Measurements from ENCODE around the gene CFAP97D2.
"Not testable (repeated sequence)": the region's sequence is repeated elsewhere in the genome, so short reads cannot be mapped to it uniquely, and the experiment has no call there.

Gene CFAP97D2

DNA sequence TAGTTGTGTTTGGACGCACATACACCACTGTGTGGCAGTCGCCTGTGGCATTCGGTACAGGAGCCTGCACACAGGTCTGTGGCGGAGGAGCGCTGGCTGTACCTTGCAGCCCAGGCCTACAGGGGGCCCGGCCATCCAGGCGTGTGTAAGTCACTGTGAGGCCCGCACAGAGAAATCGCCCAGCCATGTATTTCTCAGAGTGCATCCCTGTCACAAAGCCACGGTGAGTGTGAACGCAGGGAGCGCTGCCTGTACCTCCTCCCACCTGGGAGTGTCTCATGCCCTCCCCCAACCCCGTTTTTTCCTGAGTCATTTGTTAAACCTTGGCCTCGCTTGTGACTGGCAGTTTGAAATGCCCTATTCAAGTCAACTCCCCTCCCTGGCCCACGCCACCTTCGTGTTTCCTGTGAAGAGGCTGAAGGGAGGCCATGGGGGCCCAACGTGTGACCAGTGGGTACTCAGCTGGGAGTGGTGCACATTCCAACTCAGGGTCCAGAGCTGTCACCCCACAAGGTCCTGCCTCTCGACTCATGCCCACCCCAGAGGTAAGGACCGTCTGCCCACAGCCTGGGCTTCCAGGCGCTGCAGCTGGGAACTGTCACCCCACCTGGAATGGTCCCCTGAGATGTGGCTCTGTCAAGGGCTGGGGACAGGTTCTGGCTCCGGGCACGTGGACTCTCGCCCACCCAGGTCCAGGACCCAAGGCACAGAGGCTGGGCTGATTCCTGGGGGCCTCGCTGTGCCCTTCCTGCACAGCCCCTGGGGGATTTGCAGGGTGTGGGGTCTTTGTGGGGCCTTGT lies 35.1 kb upstream of the CFAP97D2 start:
- no peak for DNase-seq

DNA sequence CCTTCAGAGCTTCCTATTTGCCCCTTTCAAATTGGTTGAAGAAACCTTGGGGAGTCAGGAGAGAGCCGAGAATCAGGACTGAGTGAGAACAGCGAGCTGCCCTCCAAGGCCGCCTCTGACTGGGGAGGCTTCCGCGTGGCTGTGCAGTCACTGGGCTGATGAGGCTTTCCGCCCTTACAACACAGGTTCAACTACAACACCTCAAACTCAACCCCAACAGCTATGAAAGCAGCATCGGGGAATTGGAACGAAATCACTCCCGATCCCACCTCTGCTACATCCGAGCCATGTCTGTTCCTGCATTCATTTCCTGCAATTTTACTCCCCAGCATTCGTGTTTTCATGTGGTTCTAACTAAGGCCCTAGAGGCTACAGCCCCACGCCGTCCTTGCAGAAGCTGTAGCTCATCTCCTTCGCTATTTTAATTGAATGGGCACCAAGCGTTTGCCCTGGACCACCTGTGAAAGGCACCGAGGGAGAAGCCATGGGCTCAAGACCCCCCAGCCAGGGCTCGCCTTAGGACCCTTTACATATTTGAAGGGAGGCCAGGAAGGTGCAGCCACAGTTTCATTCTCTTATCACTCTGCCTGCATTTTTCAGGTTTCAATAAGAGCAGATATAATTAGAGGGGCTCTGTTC lies 34.3 kb upstream of the CFAP97D2 start:
- no peak for DNase-seq

GRCh38 chr13:114145256-114145655 lies 33.8 kb upstream of the CFAP97D2 start:
- DNase-seq, result no peak

DNA sequence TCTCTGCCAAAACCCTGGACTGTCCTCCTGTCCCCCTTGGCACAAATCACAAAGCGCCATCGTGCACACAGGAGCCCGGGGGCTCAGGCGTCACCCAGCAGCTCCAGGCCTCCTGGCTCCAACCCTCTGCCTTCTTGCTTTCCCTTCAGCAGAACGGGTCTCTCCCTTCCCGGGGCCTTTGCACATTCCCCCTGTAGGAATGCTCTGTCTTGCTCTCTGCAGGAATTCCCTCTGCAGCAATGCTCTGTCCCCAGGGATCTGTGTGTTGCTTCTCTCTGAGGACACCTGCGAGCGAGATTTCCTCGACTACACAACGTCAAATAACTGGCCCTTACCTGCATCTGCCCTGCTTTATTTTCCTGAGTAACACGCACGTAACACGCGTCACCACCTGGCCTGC lies 33.3 kb upstream of the CFAP97D2 start:
- DNase-seq, result no peak

DNA sequence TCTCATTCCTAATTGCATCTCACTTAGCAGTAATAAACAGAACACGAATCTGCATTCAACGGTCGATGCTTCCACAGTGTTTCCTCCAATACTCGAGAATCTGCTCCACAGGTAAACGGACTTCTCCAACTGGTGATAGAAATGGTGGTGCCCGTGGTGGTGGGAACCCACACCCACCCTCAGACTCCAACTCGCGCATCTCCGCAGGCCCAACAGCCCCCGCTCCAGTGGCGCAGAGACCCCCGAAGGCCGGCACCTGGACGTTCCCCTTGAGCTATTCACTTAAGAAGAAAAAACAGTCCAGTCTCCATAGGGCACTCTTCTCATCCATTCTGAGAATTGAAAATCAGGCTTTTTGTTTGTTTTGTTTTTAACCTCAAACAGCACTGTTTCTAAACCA lies 32.9 kb upstream of the CFAP97D2 start:
- no peak for DNase-seq

- no peak for DNase-seq
Measured at GRCh38 chr13:114146629-114147028, 32.4 kb upstream of the CFAP97D2 start.

DNA sequence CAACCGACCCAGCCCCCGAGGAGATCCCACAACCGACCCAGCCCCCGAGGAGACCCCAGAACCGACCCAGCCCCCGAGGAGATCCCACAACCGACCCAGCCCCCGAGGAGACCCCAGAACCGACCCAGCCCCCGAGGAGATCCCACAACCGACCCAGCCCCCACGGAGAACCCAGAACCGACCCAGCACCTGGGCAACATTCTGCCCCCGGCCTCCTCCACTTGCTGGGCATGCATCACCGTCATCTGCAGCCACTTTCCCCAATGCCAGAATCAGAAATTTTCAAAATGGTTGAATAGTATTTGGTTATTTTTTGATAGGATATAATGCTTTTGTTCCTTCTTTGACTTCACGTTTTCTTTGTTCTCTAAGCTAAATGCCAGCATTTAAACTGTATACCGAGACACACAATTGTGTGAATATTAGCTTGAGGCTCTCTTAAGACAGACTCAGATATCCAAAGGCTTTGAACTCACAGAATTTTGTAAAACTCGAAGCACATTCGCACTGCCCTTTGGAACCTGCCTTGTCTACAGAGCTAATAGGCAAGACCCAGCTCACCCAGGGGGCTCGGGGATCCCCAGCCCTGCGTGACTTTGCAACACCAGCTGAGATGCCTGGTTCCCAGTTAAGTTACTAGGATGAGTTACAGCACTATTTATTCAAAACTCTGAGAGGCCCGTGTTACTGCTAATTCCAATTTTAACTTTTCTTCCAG lies 31.1 kb upstream of the CFAP97D2 start:
- no peak for DNase-seq

GRCh38 chr13:114148521-114148855 lies 30.6 kb upstream of the CFAP97D2 start:
- DNase-seq, result no peak

- not testable (repeated sequence) for DNase-seq
Measured at GRCh38 chr13:114148886-114149285, 30.2 kb upstream of the CFAP97D2 start.

DNA sequence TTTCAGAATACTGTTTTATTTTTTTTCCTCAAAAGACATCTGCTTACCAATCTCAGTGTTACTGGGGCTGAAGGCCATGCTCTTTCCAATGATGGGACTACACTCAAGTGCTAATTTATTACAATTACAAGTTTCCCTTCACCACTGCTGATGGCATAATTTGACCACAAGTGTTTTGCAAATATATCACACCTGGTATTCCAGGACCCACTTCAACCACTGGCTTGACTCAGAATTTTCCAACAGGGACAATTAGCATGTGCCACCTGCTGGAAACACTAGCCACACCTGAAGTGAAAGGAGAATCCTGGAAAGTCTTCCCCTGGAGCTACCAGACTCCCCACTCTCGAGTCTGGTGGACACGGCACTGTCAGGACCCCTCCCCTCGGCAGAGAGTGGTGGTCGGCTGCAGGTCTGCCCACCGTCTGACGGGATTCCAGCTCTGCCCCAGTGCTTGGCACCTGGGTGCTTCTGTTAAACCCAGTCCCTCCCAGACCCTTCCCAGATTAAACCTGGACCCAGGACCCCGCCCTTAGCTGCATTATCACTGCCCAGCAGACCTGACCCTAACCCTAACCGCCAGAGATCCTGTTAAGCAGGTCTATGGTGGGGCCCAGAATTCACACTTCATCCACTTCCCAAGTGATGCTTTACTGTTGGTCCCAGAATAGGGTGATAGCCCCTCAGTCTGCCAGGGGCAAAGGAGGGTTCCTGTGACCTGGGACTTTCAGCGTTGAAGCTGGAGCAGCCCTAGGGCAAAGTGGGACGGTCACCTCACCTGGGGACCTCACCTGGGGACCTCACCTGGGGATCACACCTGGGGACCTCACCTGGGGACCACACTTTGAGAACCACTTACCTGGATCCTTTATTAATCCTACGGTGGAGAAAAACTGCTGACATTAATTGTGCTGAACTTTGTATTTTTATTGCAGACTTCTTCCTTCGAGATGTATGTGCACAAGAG lies 29.0 kb upstream of the CFAP97D2 start:
- peak; percentile 83 for DNase-seq

DNA sequence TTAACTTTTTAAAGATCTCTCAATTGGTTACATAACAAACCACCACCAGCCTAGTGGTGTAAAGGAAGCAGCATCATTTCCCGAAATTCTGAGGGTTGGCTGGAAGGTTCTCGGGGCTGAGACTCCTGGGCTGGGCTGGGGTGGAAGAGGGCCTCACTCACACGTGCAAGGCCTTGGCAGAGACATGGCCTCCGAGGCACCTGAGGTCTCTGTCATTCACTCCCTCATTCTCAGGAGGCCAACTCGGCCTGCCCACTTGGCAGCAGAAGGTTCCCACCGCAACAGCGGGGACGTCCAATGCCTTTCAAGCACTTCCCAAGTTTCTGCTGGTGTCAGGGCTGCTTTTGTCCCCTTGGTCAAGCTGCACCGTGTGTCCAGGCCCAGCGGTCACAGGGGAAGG lies 28.0 kb upstream of the CFAP97D2 start:
- no peak for DNase-seq

GRCh38 chr13:114151565-114152284 lies 27.3 kb upstream of the CFAP97D2 start:
- peak; percentile 49 for DNase-seq

- DNase-seq, result no peak
Measured at GRCh38 chr13:114152285-114152645, 26.8 kb upstream of the CFAP97D2 start.

- no peak for DNase-seq
Measured at GRCh38 chr13:114152831-114153371, 26.2 kb upstream of the CFAP97D2 start.

- no peak for DNase-seq
Measured at GRCh38 chr13:114153485-114154080, 25.5 kb upstream of the CFAP97D2 start.

DNA sequence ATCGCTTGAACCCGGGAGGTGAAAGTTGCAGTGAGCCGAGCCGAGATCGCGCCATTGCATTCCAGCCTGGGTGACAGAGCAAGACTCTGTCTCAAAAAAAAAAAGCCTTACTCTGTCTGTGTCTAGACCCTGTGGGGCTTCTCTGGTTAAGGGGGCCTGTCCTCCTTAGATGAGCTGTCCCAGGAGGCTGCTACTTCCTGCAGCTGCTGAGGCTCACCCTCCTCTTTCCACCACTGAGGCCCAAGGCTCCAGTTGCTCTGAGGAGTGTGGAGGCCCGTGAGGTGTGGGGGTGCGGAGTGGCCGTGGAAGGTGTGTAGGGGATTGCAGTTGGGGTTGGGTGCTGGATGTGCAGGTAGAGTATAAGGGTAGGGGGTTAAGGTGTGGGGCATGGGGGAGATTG lies 24.6 kb upstream of the CFAP97D2 start:
- no peak for DNase-seq

- no peak for DNase-seq
Measured at GRCh38 chr13:114155320-114155719, 23.7 kb upstream of the CFAP97D2 start.

DNA sequence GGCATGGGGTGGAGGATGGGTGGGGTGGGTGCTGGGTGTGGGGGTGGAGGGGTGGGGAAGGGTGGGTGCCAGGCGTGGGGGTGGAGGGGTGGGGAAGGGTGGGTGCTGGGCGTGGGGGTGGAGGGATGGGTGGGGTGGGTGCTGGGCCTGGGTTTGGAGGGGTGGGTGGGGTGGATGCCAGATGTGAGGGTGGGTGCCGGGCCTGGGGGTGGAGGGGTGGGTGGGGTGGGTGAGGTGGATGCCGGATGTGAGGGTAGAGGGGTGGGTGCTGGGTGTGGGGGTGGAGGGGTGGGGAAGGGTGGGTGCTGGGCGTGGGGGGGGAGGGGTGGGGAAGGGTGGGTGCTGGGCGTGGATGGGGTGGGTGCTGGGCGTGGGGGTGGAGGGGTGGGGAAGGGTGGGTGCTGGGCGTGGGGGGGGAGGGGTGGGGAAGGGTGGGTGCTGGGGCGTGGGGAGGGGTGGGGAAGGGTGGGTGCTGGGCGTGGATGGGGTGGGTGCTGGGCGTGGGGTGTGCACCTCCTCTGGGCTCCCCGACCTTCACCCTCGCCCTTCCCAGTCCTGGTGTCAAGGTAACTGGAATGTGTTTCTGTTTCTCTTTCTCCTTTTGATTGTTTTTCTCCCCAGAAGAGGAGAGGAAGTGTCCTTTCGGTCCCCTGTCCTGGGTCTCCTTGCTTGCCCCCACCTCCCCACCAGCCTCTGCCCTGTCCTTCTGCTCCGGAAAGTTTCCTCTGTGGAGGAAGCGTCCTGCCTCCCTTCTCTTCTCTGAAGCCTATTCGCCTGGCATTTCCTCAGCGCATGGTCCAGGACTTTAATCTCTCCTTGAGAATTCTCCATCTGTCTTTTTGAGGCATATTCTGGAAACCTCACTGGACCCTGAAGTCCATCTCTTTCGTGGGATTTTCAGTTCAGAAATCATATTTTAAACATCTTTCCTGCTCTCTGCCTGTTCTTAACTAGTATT lies 22.9 kb upstream of the CFAP97D2 start:
- no peak for DNase-seq

DNA sequence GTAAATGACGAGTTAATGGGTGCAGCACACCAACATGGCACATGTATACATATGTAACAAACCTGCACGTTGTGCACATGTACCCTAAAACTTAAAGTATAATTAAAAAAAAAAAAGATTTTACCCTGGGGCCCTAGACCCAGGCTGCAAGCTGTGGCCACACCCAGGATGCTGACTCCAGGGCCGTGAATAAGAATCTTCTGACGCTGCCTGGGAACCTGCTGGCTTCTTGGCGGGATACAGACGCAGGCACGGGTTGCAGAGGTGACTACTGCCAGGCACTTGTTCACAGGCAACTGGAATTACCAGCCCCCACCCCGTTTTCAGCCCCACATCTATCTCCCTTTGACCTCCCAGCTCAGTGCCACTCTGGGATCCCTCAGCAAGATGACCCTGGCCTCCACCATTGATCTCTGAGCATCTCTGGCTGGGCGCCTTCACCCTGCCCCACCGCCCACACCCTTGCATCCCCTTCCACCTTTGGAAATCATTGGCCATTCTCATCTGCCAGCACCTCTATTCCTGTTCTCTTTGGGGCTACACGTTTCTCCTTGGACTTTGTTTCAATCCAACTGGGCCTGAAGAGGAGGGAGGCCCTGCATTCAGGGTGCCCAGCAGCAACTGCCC lies 21.1 kb upstream of the CFAP97D2 start:
- no peak for DNase-seq
